ENCODE measurements around the gene ZFYVE28.
"Not testable (repeated sequence)": the region's sequence is repeated elsewhere in the genome, so short reads cannot be mapped to it uniquely, and the experiment has no call there.

The ZFYVE28 gene

DNA sequence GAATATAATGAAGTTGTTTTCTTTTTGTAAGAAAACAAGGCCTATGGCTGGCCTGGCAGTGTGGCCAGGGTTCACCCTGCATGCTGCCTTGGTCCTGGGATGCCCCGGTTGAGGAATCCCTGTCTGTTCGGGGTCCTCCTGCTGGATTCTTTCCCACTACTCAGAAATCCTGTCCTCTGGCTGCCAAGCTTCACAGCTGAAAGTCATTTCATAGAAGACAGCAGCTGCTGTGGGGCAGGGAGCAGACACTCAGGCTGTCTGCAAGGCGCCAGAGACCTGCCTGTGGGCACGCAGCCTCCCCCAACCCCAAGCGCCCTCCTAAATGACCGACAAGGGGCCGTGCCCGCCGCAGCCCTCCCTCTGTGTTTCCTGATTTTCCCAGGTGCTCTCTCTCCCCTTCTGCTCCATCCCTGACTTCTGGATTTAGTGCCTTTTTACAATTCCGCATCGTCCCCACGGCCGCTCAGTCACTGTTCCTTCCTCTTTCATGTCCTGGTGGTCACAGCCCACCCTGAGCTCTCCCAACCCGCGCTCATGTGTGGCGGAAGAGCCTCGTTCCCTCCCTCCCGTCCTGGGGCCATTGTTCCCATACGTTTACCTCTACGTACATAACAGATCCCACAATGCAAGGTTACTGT is 27.5 kb downstream of the ZFYVE28 start:
- DNase-seq (ENCODE audit: low read depth in 3 of 3) = no peak

- DNase-seq (ENCODE audit: low read depth in 3 of 3) = no peak
These were observed 28.3 kb downstream of the ZFYVE28 start for GRCh38 chr4:2390146-2390545.

- DNase-seq (ENCODE audit: low read depth in 3 of 3) = no peak
These were observed 28.8 kb downstream of the ZFYVE28 start for GRCh38 chr4:2389691-2390090.

DNA sequence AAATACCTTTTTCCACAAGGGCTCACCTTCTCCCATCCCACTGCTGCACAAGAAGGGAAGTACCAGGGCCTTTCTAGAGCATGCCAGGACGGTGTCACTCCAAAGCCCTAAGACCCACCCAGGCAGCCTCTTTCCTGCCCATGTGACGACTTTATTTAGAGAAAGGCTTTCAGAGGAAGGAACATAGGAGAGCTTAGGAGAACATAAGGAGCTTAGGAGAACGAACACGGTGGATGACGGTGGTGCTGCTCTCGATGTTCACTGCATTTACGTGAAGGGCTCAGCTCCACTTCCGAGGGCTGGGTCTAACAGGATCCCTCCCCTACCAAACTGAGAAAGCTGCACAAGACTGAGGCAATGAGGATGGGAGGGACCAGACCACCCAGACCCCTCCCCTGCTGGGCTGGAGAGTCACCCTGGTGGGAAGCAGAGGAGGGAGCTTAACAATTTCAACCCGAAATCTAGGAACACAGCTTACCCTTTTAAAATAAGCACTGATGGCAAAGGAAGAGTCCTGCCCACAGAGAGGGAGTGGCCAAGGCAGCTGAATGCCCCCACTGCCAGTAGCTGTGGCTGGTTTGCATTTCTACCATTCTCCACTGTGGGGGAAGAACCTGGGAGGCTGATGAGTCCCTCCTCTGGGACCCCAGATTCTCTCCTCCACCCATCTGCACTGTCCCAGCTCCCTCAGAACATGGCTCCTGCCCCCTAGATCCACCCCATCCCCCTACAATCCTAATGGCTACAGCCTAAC is 29.8 kb downstream of the ZFYVE28 start:
- DNase-seq (ENCODE audit: low read depth in 3 of 3) = no peak

DNA sequence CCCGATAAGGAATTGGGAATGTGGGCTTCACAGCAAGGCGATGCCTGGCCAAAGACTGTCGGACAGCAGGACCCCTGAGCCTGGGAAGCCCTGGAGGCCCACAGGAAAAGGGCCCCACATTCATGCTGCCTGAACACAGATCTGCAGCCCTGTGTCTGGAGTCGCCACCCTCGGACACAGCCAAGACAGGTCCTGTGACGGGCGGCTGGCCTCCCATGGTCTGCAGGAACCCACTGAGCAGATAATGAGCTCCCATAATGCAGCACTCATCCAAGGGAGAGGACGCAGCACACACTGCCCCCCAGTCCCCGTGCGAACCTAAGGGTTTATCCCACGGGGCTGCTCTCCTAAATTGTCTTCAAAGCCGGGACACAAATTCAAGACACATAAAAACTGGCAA is 30.6 kb downstream of the ZFYVE28 start:
- no peak for DNase-seq (ENCODE audit: low read depth in 3 of 3)

- no peak for DNase-seq (ENCODE audit: low read depth in 3 of 3)
These were observed 31.2 kb downstream of the ZFYVE28 start for GRCh38 chr4:2387218-2387617.

DNA sequence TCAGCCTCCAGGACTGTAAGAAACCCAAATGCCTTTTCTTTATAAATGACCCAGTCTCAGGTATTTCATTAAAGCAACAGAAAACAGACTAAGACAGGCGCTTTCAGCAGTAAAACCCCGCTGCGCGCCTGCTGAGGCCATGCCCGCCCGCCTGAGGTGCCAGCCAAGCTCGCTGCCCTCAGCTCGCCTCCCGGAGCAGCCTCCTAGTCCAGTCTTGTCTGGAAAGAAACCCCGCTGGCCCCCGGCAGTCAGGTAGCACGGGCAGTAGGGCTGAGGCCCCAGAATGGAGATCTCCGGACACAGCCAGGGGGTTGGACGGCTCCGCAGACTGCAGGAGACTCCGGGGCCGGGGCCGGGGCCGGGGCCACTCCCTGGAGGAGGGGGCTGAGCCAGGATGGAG is 31.7 kb downstream of the ZFYVE28 start:
- no peak for DNase-seq (ENCODE audit: low read depth in 3 of 3)

- no peak for DNase-seq (ENCODE audit: low read depth in 3 of 3)
These were observed 32.9 kb downstream of the ZFYVE28 start for GRCh38 chr4:2385516-2385915.

- DNase-seq (ENCODE audit: low read depth in 3 of 3) = no peak
These were observed 34.2 kb downstream of the ZFYVE28 start for GRCh38 chr4:2384245-2384644.

DNA sequence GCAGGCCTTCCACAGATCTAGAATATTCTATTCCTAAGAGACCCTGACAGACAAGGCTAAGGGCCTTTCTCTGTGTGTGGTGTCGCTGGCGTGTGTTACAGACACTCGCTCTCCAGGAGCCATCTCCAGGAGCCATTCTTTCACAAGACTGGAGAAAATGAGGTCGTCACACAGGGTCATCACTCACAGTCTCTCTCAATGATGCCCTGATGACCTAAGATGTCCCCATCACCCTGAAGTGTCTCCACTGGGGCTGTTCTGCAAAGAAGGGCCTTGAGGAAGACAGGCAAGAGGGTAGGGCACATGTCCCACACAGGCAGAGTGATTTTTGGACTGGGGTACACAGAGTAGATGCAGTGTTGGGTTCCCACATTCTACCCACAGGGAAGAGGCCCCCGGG is 34.7 kb downstream of the ZFYVE28 start:
- no peak for DNase-seq (ENCODE audit: low read depth in 3 of 3)

DNA sequence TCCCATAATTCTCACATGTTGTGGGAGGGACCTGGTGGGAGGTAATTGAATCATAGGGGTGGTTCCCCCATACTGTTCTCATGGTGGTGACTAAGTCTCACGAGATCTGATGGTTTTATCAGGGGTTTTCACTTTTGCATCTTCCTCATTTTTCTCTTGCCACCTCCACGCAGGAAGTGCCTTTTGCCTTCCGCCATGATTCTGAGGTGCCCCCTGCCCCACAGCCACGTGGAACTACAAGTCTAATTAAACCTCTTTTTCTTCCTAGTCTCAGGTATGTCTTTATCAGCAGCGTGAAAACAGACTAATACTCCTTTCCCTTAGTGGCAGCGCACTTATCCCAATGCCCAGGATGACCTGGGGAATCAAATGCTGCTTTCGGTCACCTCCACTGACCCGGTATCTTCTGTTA is 35.2 kb downstream of the ZFYVE28 start:
- DNase-seq (ENCODE audit: low read depth in 3 of 3) = not testable (repeated sequence)

GRCh38 chr4:2382769-2383202 is 35.7 kb downstream of the ZFYVE28 start:
- DNase-seq (ENCODE audit: low read depth in 3 of 3) = not testable (repeated sequence)

- DNase-seq (ENCODE audit: low read depth in 3 of 3) = not testable (repeated sequence)
These were observed 37.9 kb downstream of the ZFYVE28 start for GRCh38 chr4:2380589-2380988.

DNA sequence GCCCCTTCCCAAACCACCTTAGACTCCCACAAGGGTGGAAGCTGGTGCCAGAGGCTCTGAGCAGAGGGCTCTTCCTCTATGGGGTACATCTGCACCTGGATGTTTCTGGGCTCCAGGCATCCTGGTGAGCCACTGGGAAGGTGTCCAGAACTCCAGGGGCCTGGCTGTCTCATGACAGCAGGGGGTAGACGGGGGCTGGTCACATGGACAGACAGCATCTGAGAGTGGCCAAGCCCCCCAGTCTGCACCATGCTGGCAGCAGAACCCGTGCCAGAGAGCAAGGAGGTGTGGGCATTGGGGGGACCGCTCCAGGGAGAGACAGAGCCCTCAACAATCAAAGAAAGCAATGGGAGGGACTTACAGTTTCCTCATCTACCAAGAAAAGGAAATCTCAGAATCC is 39.5 kb downstream of the ZFYVE28 start:
- no peak for DNase-seq (ENCODE audit: low read depth in 3 of 3)

GRCh38 chr4:2378401-2378800 is 40.0 kb downstream of the ZFYVE28 start:
- DNase-seq (ENCODE audit: low read depth in 3 of 3) = no peak

DNA sequence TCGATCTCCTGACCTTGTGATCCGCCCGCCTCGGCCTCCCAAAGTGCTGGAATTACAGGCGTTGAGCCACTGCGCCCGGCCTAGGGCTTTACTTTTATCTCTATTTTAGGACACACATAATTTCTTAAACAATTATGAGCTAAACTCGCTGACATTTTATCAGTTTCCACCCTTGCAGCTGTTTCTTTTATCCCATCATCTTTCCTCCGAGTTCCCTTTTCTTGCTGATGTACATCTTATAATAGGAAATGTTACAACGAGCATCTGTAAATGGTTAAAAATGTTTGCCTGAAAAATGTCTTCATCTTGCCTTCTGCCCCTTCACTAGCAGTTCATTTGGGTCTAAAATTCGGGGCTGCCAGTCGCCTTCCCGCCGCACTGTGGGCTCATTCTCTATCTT is 41.2 kb downstream of the ZFYVE28 start:
- DNase-seq (ENCODE audit: low read depth in 3 of 3) = no peak

DNA sequence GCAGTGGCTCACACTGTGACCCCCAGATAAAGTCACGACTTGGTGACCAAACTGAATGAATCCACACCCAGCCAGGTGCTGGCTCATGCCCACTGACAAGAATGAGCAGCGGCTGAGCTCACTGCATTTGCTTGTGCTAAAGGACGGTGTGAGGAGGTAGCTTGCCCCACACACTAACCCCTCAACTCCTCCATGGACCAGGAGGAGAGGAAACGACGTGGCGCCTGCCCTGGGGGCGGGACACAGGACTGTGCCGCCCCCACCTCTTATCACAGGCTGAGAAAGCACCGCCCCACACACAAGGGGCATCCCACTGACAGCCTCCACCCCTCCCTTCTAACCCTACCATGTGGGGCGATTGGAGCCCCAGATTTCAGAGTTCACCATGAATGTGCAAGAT is 43.0 kb downstream of the ZFYVE28 start:
- no peak for DNase-seq (ENCODE audit: low read depth in 3 of 3)

DNA sequence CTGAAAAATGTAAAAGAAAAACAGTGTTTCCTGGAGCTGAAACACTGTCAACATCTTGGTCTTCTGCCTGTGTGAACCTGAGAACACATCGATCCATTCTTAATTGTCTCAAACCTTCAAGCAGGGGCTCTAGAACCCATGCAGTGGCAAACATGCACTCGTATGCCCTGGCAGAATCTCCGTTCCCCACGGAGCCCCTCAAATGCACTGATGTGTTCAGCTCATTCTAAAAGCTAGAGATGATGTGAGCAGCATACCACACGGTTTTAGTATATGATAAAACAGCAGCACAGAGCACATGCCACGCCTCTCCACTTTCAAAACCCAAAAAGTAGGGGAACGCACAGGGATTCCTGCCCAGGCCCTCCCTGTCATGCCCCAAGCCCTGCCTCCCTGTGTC is 44.9 kb downstream of the ZFYVE28 start:
- no peak for DNase-seq (ENCODE audit: low read depth in 3 of 3)

- DNase-seq (ENCODE audit: low read depth in 3 of 3) = no peak
These were observed 45.9 kb downstream of the ZFYVE28 start for GRCh38 chr4:2372488-2373030.

DNA sequence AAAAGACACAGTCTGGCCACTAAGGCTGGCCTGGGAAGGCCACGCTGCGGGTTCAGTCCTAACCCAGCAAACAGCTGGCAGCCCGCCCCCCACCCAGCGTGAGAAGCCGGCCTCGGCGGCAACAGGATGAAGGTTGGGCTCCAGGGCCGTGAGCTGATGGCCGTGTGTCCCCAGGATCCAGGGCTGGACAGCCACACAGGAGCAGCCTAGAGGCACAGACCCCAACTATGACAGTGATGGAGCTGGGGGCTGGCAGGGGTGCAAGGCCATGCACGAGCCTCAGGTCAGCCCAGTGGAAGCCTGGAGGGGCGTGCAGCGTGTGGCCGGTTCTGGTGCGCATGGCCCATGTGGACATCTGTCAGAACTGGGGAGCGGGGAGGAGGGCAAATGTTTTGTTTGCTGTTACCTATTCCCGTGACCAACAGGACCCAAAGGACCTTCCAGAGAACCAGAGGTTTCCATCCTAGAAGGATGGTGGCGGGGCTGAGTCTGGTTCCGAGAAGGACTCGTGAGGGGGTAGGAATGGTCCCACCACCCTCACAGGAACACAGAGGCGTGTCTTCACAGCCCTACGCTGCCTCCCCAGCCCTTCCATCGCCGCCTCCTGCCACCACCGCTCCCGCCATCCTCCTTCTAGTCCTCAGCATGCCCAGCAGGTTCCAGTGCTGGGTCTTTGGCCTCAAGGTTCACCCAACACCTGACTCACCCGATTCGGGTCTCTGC is 46.5 kb downstream of the ZFYVE28 start:
- DNase-seq (ENCODE audit: low read depth in 3 of 3) = no peak

- no peak for DNase-seq (ENCODE audit: low read depth in 3 of 3)
These were observed 47.7 kb downstream of the ZFYVE28 start for GRCh38 chr4:2370597-2371320.
